Glomerular visceral epithelial cell (primary cell): ENCODE data around the gene CEACAM21.

Experiments
- DNase-seq: peaks from one replicate; pipeline ENCODE4 v3.0.0-alpha.2; 2016; ENCODE audit errors: extremely low spot score

CEACAM21 gene

DNA sequence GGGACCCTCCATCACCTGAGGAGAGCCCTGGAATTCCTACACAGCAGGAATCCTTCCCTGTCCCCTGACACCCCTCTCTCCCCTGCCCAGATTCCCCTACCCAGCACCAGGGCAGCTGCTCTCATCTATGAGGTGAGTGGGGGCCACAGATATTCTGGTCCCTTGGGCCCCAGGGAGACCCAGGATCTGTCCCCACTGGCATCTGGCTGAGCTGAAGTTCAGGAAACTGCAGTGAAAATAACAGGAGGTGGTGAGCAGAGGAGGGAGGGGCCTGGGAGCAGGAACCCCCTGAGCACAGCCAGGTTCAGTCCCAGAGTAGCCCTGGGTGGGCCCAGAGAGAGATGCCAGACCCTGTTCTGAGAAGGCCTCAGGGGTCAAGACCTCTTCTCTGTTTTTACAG is 10.1 kb downstream of the CEACAM21 start:
- no peak for DNase-seq

DNA sequence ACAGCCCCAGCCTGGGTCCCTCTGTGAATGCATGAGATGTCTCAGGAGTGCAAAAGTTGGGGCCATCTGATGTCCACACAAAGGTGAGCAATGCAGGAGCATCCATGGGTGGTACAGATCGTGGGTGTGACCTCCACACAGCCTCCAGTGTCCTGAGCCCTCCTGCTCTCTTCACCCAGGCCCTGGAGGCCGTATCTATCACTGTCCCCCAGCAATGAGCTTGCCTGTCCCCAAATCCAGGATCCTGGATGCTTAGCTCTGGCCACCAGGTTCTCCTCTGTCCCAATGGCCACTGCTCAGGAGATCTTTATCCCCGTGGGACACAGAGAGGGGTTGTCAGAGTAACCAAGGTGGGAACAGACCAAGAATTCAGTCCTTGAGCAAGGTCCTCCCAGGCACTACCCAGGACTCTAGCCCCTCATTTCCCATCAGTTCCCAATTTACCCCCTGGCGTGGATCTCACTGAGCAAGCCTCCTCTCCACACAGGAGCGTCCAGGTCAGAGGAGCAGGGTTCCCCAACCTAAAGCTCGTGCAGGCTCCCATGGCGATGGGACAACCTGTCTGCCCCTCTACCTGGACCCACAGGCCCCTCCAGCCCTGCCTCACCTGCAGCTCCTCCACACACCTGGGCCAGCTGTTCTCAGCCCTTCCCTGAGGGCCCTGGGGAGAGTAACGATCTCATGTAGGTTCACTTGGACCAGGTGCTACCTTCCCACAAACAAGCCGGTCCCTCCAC is 11.3 kb downstream of the CEACAM21 start:
- DNase-seq: no peak

DNA sequence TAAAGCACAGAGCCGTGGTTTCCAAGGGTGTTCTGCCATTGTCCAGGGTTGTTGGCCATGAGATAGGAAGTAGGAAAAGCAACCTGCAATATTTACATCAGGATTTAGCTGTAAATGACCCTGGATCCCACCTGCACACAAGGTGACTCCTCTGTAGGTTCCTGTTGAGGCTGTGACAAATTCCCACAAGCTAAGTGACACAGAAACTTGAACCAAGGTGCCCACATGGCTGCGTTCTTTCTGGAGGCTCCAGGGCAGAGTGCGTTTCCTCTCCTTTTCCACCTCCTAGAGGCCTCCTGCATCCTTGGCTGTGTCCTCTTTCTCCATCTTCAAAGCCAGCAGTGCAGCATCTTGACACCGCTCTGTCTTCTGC is 11.9 kb downstream of the CEACAM21 start:
- DNase-seq: no peak

DNA sequence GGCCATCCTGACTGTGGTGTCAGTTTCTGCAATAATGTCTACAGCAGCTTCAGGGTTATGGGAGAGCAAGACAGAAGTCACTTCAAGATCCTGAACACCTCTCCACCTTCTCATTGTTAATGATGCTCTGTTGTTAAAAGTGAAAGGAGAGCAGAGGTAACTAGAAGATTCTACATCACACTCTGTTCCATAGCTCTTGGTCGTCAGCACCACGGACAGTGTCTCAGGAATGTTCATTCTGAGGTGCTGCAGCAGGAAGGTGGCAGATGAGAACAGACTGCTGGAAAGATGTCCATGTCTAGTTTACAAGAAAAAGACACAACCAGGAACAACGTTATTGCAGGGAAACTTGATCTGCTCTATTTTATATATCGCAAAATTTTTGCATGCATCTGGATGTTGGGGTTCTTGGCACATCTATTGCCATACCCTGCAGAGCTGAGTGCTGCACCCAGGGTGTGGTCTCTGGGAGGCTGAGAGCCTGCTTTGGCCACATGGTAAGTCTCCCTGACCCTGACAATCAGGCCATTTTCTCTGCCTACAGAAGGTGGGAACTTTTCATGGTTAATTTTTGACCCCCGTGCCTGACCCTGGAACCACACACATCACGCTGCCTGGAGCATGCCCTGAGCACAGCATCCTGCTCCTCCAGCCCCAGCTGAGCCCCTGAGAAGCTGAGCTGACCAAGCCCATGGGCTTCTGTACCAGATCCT is 12.7 kb downstream of the CEACAM21 start:
- peak; percentile 23 for DNase-seq

DNA sequence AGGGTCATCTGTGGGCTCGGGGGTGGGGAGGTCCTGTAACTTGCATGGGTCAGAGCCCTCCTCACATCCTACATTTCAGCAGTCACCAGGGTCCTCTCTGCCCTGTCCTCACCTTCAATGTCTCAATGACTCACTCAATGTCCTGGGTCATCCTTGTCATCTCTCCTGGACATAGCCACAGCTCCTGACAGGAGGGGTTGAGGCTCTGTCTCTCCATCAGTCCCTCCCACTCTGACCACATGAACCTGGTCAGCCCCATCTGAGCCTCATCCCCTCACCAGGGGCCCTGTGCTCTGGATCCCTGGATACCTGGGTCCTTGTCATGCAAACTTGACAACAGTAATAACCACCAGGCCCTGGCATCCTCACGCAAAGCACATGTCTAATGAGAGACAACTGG is 13.4 kb downstream of the CEACAM21 start:
- DNase-seq: no peak

DNA sequence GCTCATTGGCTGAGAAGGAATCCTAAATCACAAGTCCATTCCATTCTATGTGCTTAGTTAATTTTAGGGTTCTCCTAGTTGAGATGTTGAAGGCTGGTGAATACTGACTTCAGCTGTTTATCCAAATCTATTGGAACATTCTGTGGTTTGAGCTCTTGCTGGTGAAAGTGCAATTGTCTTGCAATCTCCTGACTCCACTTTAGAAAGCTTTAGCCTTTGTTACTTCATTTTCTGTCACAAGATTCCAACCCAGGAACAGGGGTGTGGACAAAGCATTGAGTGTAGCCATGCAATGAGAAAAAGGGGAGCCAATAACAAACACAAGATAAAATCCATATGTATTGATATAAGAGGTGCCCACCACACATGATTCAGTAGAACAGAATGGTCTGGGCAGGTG is 15.0 kb downstream of the CEACAM21 start:
- no peak for DNase-seq

DNA sequence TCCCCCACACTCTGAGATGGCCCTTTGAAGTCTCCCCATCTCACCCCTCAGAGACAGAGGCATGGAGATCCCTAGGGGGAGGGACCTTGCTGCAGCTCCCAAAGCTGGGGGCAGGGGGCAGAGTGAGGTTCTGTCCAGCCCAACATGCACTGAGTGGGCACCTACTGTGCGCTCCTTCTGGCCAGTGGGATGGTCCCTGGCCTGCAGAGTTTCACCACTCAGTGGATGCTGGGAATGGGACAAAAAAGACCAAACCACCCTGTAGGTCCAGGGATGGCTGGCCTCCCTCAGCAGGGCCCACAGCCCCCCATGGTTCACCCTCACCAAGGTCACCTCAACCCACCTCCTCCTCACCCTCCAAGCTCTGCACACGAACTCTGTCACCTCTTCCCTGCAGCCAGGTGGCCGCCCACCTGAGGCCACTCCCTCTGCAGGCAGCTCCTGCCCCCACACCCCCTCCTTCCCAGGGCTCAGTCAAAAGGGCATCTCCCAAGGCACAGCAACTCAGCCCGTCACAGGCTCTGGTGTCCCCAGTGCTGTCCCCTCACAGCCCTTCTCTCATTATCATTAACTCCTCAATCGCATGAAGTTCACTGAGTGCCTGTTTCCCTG is 16.1 kb downstream of the CEACAM21 start:
- no peak for DNase-seq

DNA sequence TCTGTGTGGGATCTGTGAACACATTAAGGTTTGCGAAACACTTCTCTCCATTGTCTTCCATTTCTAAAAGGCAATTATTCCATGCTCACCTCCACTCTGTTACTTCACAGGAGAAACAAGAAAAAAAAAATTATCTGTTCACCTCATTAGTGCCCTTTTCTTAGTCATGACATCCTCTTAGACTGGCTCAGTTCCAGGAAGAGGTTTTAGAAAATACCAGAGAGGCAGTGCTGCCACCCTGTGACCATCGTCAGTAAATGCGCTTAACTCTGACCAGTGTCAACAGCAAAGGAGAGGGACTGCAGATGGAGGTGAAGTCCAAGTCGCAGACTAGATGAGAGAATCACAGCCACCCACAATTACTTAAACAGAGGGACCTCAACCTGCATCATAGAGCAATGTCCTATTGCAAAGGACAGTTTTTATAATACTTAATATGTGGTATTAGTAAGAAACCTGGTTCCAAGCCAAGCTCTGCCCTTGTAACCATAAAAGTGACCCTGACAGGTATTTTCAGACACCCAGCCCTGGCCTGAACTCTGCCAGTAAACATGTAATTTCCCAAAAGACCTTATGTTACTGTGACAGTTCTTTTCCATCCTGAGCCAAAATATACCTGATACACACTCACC is 19.4 kb downstream of the CEACAM21 start:
- peak; percentile 71 for DNase-seq

DNA sequence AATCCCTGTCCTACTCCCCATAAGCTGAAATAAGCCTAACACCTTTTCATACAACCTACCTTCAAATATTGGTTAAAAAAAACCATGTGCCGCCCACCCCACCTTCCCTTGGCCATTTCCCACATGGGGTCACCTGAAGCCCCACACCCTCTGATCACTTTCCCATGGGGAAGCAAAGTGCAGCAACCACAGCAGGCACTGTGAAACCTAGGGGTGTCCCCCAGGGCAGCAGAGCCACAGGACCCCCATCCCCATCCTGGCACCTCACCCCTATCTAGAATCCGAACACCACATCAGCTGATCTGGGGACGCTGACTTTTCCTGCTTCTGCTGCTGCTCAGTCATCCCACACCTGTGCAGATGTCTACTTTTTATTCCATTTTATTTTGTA is 19.9 kb downstream of the CEACAM21 start:
- no peak for DNase-seq

DNA sequence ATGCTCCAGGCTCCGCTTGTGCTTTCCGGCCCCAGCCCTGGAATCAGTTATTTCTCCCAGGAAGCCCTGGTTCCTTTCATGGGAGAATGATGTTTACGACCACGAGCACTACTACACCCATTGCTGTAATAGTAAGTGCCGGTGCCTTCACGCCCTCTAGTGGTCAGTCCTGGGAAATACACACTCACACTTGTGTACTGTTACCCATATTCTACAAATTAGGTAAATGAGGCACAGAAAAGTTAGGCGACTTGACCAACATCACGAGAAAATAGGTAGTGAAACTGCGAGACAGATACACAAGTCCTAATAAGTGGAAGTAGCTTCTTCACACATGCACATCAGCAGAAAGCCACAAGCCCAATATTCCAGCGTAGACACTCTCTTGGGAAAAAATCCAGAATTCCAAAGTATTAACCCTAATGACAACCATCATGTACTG is 21.7 kb downstream of the CEACAM21 start:
- DNase-seq: peak; percentile 59

DNA sequence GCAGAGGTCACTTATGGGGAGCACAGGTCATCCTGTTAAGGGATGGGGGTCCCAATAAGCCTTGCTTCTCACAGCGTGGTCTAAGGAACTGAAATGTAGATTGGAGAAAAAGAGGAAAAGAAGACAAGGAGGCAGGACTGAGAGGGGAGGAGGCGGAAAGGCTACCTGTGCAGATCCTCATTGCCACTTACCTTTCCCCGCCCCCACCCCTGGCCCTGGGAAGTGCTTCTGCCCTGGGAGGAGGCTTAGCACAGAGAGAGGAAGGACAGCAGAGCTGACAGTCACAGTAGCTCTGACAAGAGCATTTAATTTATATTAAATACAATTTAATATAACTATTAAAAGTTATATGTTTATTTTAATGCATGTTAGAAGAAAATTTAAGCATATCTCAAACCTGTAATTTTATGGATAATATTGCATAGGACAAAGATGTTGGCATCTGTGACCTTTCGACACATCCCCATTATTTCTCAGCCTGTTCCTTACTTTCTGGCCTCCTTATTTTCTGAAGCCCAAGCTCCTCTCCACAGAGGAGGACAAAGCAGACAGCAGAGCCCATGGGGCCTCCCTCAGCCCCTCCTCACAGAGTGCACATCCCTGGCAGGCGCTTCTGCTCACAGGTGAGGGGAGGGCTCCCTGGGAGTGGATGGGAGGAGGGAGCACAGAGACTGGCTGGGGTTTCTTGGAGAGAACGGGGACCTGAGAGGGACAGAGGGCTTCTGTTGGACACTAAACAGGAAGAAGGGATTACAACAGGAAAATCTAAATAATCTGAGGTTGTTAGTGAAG is 23.4 kb downstream of the CEACAM21 start:
- DNase-seq: no peak

DNA sequence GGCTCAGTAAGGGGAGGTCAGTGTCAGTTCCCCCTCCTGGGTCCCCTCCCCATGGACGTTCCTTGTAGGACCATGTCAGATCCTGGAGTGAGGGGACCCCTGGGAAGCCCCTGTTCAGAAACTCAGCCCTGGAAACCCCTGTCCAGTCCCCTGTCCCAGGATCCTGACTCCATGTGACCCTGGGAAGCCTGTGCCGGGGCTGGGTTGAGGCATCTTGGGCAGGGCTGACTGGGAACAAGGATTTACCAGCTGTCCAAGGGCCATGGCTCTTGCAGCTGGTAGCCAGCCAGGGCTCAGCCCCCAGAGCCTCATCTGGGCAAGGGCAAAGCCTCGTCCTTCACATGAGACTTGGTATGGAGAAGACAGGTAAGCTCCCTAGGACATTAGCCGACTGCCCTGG is 25.8 kb downstream of the CEACAM21 start:
- no peak for DNase-seq

DNA sequence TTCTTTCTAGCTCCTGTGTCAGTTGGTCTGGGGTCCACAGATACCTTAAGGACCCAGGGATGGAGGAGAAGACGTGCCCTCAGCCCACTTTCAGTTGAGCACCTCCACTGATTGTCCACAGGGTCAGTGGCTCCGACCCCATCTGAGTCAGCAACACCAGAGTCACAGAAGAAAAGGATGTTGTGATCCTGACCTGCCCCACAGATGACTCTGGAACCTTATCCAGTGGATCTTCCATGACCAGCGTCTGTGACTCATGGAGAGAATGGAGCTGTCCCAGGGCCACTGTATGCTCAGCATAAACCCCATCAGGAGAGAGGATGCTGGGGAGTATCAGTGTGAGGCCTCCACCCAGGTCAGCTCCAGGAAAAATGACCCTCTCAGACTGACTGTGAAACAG is 28.9 kb downstream of the CEACAM21 start:
- no peak for DNase-seq

DNA sequence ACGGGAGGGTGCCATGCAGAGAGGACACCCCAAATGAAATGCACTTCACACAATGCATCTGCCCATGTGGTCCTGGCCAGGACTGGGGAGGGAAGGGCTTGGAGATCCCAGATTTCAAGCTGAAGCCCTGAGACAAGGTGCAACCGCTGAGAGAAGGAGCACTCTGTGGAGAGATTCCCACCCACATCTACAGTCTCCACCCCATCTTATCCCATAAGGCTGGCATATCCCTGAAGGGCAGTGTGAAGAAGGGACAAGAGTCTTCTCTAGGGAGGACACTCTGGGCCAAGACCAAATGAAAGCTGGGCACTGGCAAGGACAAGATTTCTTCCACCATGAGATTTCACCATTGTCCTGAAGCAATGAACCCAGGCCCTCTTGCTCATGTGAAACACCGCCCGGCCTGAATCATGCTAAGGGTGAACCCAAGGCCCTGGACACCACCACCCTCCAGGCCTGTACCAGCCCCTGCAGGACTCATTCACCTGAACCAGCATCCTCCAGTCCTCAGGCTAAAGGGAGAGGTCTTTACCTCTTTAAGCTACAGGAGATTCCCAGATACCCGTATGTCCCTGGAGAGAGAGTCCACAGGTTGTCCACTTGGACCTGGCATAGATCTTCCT is 30.4 kb downstream of the CEACAM21 start:
- no peak for DNase-seq

DNA sequence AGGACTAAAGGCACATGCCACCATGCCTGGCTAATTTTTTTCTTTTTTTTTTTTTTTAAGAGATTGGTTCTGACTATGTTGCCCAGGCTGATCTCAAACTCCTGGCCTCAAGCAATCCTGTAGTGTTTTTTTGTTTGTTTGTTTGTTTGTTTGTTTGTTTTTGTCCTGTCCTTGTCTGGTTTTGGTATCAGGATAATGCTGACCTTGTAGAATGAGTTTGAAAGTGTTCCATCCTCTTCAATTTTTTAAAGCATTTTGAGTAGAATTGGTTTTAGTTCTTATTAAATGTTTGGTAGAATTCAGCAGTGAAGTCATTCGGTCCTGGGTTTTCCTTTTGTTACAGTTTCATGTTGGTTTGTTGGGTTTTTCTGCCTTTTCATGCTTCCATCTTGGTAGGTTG is 31.7 kb downstream of the CEACAM21 start:
- DNase-seq: no peak

DNA sequence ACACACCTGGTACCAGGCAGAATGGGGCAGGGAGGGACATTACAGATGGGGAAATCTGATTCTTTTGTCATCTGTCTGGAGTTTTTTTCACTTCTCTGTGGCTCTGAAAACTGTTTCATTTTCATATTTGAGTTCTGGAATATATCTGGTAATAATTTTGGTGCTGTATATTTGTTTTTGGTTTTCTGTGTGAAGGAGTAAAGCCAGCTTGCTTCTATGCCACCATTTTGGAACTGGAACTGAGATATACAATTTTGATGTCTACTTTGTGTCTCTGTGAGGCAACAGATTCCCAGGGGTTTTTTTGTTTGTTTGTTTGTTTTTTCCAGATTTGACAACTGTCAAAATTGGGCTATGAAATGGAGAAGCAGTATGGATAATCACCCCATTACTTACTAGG is 34.8 kb downstream of the CEACAM21 start:
- DNase-seq: no peak

DNA sequence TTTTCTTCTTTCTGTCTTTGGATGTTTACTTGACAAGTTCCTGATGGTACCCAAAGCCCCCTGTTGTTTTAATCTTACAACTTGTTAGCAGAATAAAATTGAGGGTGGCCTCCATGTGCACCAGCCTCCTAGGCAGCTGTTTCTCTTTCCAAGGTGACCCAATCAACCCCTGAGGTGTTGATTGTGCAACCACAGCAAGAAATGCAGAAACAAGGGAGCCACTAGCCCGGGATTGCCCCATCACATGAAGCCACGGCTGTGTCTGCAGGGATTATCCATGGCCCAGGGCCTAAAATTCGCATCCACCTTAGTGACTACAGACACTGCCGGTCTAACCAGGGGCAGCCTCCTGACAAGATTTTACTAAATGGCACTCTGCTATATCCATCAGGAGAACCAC is 36.5 kb downstream of the CEACAM21 start:
- no peak for DNase-seq

DNA sequence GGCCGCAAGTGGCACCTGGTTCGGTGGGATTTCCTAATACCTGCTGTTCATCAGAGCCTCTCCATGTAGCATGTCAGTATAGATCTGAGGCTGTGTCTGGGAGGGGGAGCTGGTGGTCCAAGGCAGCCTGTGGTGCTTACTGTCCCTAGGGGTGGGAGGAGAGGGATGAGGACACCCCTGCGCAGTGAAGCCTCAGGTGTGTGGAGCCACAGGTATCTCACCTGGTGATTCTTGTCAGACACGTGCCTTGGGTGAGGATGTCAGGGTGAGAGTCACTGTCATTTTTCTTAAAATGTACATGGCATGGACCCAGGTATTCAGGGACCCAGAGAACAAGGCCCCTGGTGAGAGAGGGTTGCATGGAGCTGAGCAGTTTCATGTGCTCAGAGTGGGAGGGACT is 39.2 kb downstream of the CEACAM21 start:
- no peak for DNase-seq

DNA sequence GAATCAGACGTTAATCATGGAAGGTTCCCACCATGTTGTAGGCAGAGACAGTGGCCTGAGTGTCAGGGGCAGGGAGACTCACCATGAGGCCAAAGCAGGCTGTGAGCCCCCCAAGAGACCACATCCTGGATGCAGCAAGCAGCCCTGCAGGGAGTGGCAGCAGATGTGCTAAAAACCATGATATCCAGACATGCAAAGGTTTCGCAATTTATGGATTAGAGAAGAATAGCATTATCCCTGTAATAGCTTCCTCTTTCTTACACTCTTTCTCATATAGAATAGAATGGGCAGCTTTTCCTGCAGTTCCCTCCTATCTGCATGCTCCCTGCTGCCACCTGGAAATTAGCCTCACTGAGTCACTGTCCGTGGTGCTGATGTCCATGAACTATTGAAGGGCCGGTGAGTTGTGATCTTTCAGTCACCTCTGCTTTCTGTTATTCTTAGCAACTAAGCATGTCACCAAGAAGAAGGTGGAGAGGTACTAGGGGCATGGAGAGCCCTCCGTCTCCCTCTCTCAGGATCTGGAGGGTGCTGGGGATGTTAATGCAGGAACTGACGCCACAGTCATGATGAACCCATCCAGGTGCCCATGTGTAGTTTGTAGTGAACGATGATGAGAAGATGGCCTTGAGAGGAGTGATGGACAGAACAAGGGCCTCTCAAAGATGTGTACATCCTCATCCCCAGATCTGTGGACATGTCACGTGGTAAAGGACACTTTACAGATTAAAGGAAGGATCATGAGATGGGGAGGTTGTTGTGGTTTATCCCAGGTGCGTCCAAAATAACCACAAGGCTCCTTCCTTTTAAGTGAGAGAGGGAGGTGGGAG is 41.0 kb downstream of the CEACAM21 start:
- DNase-seq: peak; percentile 16

DNA sequence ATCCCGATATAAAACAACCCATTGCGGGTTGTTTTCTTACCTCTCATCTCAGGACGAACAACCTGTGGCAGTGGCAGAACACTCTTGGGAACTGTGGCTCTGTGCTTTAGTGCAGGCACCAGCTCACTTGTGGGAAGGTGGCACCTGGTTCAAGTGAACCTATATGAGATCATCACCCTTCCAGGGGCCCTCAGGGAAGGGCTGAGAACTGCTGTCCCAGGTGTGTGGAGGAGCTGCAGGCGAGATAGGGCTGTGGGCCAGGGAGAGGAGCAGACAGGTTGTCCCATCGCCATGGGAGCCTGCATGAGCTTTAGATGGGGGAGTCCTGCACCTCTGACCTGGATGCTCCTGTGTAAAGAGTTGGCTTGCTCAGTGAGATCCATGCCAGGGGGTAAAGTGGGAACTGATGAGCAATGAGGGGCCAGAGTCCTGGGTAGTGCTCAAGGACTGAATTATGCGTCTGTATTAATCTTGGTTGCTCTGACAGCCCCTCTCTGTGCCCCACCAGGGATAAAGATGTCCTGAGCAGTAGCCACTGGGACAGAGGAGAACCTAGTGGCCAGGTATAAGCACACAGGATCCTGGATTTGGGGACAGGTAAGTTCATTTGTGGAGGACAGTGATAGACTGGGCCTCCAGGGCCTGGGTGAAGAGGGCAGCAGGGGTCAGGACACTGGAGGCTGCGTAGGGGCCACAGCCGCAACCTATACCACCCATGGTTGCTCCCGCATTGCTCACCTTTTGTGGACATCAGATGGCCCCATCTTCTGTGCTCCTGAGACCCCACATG is 42.2 kb downstream of the CEACAM21 start:
- DNase-seq: no peak
